HL-60 (cell line): Measurements from ENCODE around the gene FAF1.

Source experiments
- POLR2AphosphoS5 ChIP-seq: IDR thresholded peaks from 2 replicates; pipeline ENCODE4 v1.6.1; 2012; ENCODE audit warnings: low read depth
- SPI1 ChIP-seq: IDR thresholded peaks from 2 replicates; pipeline ENCODE4 v1.6.1; 2012; ENCODE audit warnings: low read depth, mild to moderate bottlenecking, borderline replicate concordance
- TF ChIP-seq, protein P1 (sequence below): IDR thresholded peaks from one replicate; pipeline ENCODE4 v1.5.1; 2011; ENCODE audit warnings: low read length, control low read depth, inconsistent platforms; ENCODE audit not compliant: insufficient read depth

DNA sequence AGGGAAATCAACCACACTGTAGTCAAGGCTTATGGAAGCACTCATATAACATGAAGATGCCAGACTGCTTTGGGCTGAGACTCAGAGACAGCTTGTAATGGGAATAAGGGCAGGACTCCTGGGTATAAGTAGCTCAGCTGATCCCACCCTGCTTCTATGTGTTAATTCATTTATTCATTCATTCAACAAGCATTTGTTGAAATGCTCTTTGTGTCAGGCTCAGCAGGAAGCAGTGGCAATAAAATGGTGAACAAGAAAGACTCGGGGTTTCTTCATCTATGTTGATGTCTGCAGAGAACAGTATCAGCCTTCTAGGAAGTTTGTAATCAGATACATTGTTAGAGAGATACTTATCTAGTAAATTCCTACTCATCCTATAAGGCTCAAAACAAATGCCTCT is 391.3 kb downstream of the FAF1 start:
- TF ChIP-seq, protein P1, sequence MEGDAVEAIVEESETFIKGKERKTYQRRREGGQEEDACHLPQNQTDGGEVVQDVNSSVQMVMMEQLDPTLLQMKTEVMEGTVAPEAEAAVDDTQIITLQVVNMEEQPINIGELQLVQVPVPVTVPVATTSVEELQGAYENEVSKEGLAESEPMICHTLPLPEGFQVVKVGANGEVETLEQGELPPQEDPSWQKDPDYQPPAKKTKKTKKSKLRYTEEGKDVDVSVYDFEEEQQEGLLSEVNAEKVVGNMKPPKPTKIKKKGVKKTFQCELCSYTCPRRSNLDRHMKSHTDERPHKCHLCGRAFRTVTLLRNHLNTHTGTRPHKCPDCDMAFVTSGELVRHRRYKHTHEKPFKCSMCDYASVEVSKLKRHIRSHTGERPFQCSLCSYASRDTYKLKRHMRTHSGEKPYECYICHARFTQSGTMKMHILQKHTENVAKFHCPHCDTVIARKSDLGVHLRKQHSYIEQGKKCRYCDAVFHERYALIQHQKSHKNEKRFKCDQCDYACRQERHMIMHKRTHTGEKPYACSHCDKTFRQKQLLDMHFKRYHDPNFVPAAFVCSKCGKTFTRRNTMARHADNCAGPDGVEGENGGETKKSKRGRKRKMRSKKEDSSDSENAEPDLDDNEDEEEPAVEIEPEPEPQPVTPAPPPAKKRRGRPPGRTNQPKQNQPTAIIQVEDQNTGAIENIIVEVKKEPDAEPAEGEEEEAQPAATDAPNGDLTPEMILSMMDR, result no peak
- TF ChIP-seq SPI1 (no peak), POLR2AphosphoS5 (no peak)
